T-helper 1 cell treated with Interleukin-12 subunit alpha and Interleukin-12 subunit beta and Interleukin-4 antibody, amounts not matched to agents 30 ng/mL and 1 ng/mL, for 36 hours (primary cell): ENCODE results near the gene RPS6KA5. TPM values are rescaled to one million over a fixed set of nuclear protein-coding genes. Genes with fewer than 3 reads are reported as not detected.
"Not testable (repeated sequence)": the region's sequence is repeated elsewhere in the genome, so short reads cannot be mapped to it uniquely, and the experiment has no call there.

Source experiments
- intact Hi-C: fragments of 100-400 bp; cut with micrococcal nuclease; formaldehyde crosslinking; loops from one replicate; pipeline ENCODE4 v1.15.1; 2024
- total RNA-seq: library from RNA; stranded (reverse); gene quantifications from 2 replicates; pipeline ENCODE4 v1.2.3, GENCODE V29; 2022

Gene RPS6KA5
- total RNA-seq, 1 donor from 2014 or later, result 49.6 TPM

- intact Hi-C loops, result not testable (repeated sequence)
Measured at GRCh38 chr14:90840667-90841066, 219.8 kb downstream of the RPS6KA5 start.

GRCh38 chr14:90839889-90840266, 220.6 kb downstream of the RPS6KA5 start:
- intact Hi-C loops, result no loop called here

- intact Hi-C loops, result no loop called here
Measured at GRCh38 chr14:90839024-90839888, 221.2 kb downstream of the RPS6KA5 start.

DNA sequence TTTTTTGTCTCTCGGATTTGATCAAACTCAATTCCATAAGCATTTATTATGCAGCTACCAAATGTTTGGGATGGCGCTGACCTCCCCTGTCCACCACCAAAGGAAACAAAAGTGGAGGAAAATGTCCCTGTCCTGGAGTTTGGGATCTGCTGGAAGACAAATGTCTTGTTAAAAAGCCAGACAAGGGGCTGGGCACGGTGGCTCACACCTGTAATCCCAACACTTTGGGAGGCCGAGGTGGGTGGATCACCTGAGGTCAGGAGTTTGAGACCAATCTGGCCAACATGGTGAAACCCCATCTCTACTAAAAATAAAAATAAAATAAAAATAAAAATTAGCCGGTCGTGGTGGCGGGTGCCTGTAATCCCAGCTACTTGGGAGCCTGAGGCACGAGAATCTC, 221.9 kb downstream of the RPS6KA5 start:
- intact Hi-C loops, result not testable (repeated sequence)

GRCh38 chr14:90837355-90837754, 223.1 kb downstream of the RPS6KA5 start:
- intact Hi-C loops, result no loop called here

GRCh38 chr14:90836692-90837063, 223.8 kb downstream of the RPS6KA5 start:
- intact Hi-C loops, result loop anchor here (1.0 kb wide), 1 partner anchor 8 kb away; no protein-coding TSS in a partner anchor

DNA sequence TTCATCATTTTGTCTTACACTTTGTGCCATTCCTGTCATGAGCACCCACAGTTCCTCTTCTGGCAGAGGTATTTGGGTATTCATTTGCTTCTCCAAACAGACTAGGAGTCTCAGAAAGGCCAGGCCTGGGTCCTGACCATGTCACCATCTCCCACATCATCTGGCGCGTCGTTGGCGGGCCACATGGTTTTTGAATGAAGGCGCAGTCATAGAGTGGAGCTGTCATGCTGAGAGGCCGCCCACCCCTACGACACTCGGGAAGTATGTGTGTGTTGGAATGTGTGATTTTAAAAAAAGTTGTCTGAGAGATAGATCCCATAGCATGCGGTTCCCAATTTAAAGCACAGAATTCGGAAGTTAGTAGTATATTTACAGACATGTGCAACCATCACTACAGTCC, 228.6 kb downstream of the RPS6KA5 start:
- intact Hi-C loops, result no loop called here

- intact Hi-C loops, result no loop called here
Measured at GRCh38 chr14:90830931-90831701, 229.3 kb downstream of the RPS6KA5 start.

GRCh38 chr14:90829677-90830076, 230.8 kb downstream of the RPS6KA5 start:
- intact Hi-C loops, result loop anchor here (2.0 to 5.0 kb wide), 6 partner anchors 399 to 1212 kb away; partner anchors contain the start of genes CCDC88C, EFCAB11 and TDP1

- intact Hi-C loops, result loop anchor here (1.0 to 5.0 kb wide), 16 partner anchors 7 to 1277 kb away; partner anchors contain the start of genes ATXN3, CCDC88C, DGLUCY and EFCAB11
Measured at GRCh38 chr14:90828642-90829487, 231.6 kb downstream of the RPS6KA5 start.

DNA sequence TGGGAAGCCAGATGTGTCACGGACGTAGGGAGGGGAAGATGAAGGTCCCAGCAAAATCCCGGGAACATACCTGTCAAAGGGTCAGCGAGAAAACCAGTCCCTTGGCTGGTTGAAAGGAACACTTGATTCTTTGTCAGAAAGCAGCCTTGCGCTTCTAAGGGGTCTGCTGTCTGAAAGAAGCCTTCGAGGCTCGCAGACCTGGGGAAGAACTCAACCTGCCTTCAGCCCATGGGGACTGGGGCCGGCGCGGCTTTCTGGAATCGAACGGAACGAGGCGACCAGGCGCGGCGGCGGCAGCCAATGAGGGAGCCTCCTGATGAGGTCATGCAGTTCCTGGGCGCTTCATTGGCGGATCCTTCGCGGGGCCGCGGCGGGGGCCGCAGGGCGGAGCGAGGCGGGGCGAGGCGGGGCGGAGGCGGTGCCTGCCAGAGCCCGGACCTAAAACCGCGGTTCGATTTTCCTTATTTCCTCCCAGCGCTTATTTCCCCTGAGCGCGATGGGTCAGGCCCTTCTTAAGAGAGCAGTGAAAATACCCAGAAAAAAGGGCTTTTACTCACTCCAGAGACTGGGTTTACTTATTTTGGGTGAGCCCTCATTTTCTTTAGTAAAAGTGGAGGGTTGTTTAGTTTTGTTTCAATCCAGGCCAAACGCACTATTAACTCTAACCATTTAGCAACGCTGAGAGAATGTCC, 232.4 kb downstream of the RPS6KA5 start:
- intact Hi-C loops, result loop anchor here (1.0 to 5.0 kb wide), 16 partner anchors 8 to 1278 kb away; partner anchors contain the start of genes ATXN3, CCDC88C, DGLUCY and EFCAB11

DNA sequence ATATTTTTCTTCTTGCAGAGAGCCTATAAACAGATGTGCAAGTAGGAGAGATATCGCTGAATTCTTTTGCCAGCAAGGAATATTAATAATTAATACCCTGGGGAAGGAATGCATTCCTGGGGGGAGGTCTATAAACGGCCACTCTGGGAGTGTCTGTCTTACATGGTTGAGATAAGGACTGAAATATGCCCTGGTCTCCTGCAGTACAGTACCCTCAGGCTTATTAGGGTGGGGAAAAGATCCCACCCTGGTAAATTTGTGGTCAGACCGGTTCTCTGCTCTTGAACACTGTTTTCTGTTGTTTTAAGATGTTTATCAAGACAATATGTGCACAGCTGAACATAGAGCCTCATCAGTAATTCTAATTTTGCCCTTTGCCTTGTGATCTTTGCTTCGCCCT, 236.9 kb downstream of the RPS6KA5 start:
- intact Hi-C loops, result not testable (repeated sequence)

- intact Hi-C loops, result no loop called here
Measured at GRCh38 chr14:90820958-90821357, 239.5 kb downstream of the RPS6KA5 start.

DNA sequence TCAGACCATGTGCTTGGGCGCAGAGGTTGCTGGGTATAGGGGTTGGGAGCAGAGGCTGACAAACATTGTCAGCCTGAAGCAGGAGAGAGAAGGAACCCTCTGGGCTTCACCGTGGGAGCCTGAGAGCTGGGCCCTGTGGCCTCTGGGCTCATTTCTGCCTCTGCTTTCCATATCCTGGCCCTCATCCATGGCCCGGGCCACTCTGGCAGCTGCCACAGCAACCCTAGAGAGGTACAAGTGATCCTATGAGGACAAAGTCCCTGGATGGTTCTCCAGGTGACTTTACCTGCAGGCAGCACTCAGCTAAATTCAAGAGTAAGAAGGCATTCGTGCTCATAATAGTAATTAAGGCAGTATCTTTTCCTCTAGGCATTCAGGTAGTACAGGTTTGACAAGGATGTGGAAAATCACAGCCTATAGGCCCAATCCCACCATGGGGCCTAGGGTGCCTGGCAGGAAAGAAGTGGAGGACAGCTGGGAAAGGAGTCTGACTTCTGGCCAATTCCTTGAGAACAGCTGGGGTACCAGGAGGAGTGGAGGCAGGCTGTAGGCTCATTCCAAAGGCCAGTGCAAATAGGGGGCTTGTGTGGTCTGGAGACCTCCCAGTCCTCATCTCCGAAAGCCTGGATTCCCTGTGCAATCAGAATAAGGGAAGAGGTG, 240.6 kb downstream of the RPS6KA5 start:
- intact Hi-C loops, result no loop called here

GRCh38 chr14:90818715-90819114, 241.7 kb downstream of the RPS6KA5 start:
- intact Hi-C loops, result no loop called here

DNA sequence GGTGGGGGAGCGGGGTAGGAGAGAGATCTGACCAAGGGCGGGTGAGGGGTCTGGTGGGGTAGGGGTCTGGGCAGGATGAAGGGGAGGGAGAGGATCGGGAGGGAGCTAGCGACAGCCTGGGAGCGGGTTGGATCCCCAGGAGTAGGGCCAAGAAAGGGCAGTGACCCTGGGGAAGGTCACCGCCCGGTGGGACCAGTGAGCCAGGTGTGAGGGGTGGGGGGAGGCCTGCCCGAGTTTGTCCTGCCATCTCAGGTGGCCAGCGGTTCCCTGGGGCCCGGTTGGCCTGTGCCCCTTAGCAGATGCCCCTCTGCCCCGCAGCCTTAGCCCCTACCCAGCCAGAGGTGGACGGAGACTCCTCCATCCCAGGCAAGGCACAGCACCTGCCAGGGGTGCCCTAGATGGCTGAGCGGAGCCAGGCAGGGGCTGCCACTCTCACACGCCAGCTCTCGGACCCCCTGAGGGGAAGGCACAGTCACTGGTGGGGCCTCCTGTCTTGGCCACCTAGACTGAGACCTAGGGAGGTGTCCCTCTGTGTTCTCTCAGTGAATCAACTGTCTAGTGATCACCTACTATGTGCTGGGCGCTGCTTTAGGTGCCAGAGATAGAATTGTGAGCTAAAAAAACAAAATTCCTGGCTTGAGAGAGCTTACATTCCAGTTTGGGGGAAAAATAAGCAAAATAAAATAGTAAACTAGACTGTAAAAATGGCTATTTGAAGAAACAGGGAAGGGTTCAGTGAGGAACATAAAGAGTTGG, 243.6 kb downstream of the RPS6KA5 start:
- intact Hi-C loops, result loop anchor here (1.0 kb wide), 1 partner anchor 11 kb away; no protein-coding TSS in a partner anchor

- intact Hi-C loops, result loop anchor here (1.0 kb wide), 1 partner anchor 12 kb away; no protein-coding TSS in a partner anchor
Measured at GRCh38 chr14:90815822-90816662, 244.4 kb downstream of the RPS6KA5 start, which contains the start of gene TTC7B. Gene TTC7B, minus strand, starts transcription at chr14:90816430. Its CDS starts 135 bp downstream, at chr14:90816295.

GRCh38 chr14:90815572-90815821, 244.9 kb downstream of the RPS6KA5 start:
- intact Hi-C loops, result no loop called here
